HepG2 (cell line): Measurements from ENCODE around the gene STIP1. TPM values are rescaled to one million over a fixed set of nuclear protein-coding genes. Genes with fewer than 3 reads are reported as not detected.
A peak's percentile ranks its signal among the peaks of the same experiment; 100 is the strongest.

ENCODE experiments used
- CENPX ChIP-seq: sonication (generic); formaldehyde crosslinking; IDR thresholded peaks from 2 replicates; pipeline ENCODE4 v1.9.0; 2021; ENCODE audit warnings: mild to moderate bottlenecking, missing genetic modification reagents, moderate library complexity
- ETV6 ChIP-seq: sonication (generic); formaldehyde crosslinking; conservative IDR thresholded peaks from 2 replicates; pipeline ENCODE4 v1.4.0; 2020; ENCODE audit warnings: missing genetic modification reagents
- FOXA1 ChIP-seq, 2 experiments: fragments of 450-650 bp in 1 of 2; sonication (generic) in 1 of 2; formaldehyde crosslinking in 1 of 2; IDR thresholded peaks; 2 replicates each; pipeline versions ENCODE4 v1.4.0 to v1.6.1; 2016 to 2020; ENCODE audit warnings: missing genetic modification reagents in 1 of 2
- FOXO1 ChIP-seq: sonication (generic); formaldehyde crosslinking; IDR thresholded peaks from 2 replicates; pipeline ENCODE4 v1.4.0; 2020; ENCODE audit warnings: missing genetic modification reagents
- FUBP1 ChIP-seq: sonication (generic); formaldehyde crosslinking; IDR thresholded peaks from 2 replicates; pipeline ENCODE4 v1.5.1; 2020; ENCODE audit warnings: missing genetic modification reagents, mild to moderate bottlenecking, borderline replicate concordance
- ISX ChIP-seq: sonication (generic); formaldehyde crosslinking; conservative IDR thresholded peaks from 2 replicates; pipeline ENCODE4 v1.5.0; 2020; ENCODE audit warnings: missing genetic modification reagents
- MXD3 ChIP-seq: IDR thresholded peaks from 2 replicates; pipeline ENCODE4 v1.6.1; 2016; ENCODE audit warnings: mild to moderate bottlenecking, missing biosample characterization, missing genetic modification reagents
- MXI1 ChIP-seq: IDR thresholded peaks from 3 replicates; pipeline ENCODE4 v1.6.1; 2012; ENCODE audit warnings: low read depth, low read length, inconsistent platforms, borderline replicate concordance
- NFE2L1 ChIP-seq: sonication (generic); formaldehyde crosslinking; IDR thresholded peaks from 2 replicates; pipeline ENCODE4 v1.4.0; 2020; ENCODE audit warnings: missing genetic modification reagents, mild to moderate bottlenecking, borderline replicate concordance
- NRL ChIP-seq: sonication (generic); formaldehyde crosslinking; IDR thresholded peaks from 2 replicates; pipeline ENCODE4 v1.5.0; 2020; ENCODE audit warnings: missing genetic modification reagents, mild to moderate bottlenecking, moderate library complexity, borderline replicate concordance
- SOX5 ChIP-seq: IDR thresholded peaks from 2 replicates; pipeline ENCODE4 v1.6.1; 2016; ENCODE audit warnings: borderline replicate concordance
- SSRP1 ChIP-seq: IDR thresholded peaks from 2 replicates; pipeline ENCODE4 v1.6.1; 2016; ENCODE audit warnings: control low read depth
- TARDBP ChIP-seq: sonication (generic); formaldehyde crosslinking; IDR thresholded peaks from 2 replicates; pipeline ENCODE4 v1.8.0; 2022; ENCODE audit warnings: mild to moderate bottlenecking, missing genetic modification reagents
- ZFP82 ChIP-seq: sonication (generic); formaldehyde crosslinking; IDR thresholded peaks from 2 replicates; pipeline ENCODE4 v1.5.1; 2020; ENCODE audit warnings: mild to moderate bottlenecking, missing genetic modification reagents, borderline replicate concordance
- ZNF335 ChIP-seq: sonication (generic); formaldehyde crosslinking; IDR thresholded peaks from 2 replicates; pipeline ENCODE4 v1.4.0; 2020; ENCODE audit warnings: missing genetic modification reagents
- ZNF501 ChIP-seq: sonication (generic); formaldehyde crosslinking; IDR thresholded peaks from 2 replicates; pipeline ENCODE4 v1.5.1; 2020; ENCODE audit warnings: mild to moderate bottlenecking, moderate library complexity, missing genetic modification reagents
- ZNF552 ChIP-seq: sonication (generic); formaldehyde crosslinking; IDR thresholded peaks from 2 replicates; pipeline ENCODE4 v1.9.0; 2022; ENCODE audit warnings: missing genetic modification reagents, mild to moderate bottlenecking, borderline replicate concordance
- ZNF709 ChIP-seq: sonication (generic); formaldehyde crosslinking; IDR thresholded peaks from 2 replicates; pipeline ENCODE4 v1.5.0; 2020; ENCODE audit warnings: mild to moderate bottlenecking, missing genetic modification reagents
- ZNF788 ChIP-seq: sonication (generic); formaldehyde crosslinking; IDR thresholded peaks from 2 replicates; pipeline ENCODE4 v1.5.0; 2020; ENCODE audit warnings: mild to moderate bottlenecking, missing genetic modification reagents, borderline replicate concordance
- ZNF891 ChIP-seq: sonication (generic); formaldehyde crosslinking; IDR thresholded peaks from 2 replicates; pipeline ENCODE4 v1.5.0; 2020; ENCODE audit warnings: mild to moderate bottlenecking, missing genetic modification reagents
- ZSCAN29 ChIP-seq: sonication (generic); formaldehyde crosslinking; conservative IDR thresholded peaks from 2 replicates; pipeline ENCODE4 v1.4.0; 2020; ENCODE audit warnings: mild to moderate bottlenecking, missing genetic modification reagents
- polyA plus RNA-seq, 8 experiments: library from polyadenylated mRNA; depleted of rRNA in 3 of 8; stranded (reverse) in 7 of 8; unstranded in 1 of 8; fragments of >200 nt; fragmentation: Illumina TruSeq in 4 of 8; extraction: Trizol in 4 of 8; gene quantifications; 2 replicates each; pipeline versions ENCODE4 v1.2.1 to v1.2.3, GENCODE V29; 2011 to 2016; ENCODE audit warnings: low read depth in 4 of 8, missing spikeins in 1 of 8, mixed read lengths in 1 of 8; ENCODE audit not compliant: insufficient read depth in 1 of 8
- total RNA-seq, 5 experiments: library from RNA; depleted of rRNA; stranded (reverse); fragments of >200 nt; fragmentation: Illumina TruSeq; extraction: Trizol; gene quantifications; 2 replicates each; pipeline ENCODE4 v1.2.3, GENCODE V29; 2016; ENCODE audit warnings: low read depth in 1 of 5
- TF ChIP-seq, protein P1 (sequence below): sonication (generic); formaldehyde crosslinking; IDR thresholded peaks from 2 replicates; pipeline ENCODE4 v1.4.0; 2020; ENCODE audit warnings: missing genetic modification reagents
- TF ChIP-seq, protein P2 (sequence below): sonication (generic); formaldehyde crosslinking; IDR thresholded peaks from 2 replicates; pipeline ENCODE4 v1.4.0; 2020; ENCODE audit warnings: missing genetic modification reagents
- TF ChIP-seq, protein P3 (sequence below): sonication (generic); formaldehyde crosslinking; IDR thresholded peaks from 2 replicates; pipeline ENCODE4 v1.8.1; 2023; ENCODE audit warnings: mild to moderate bottlenecking, missing genetic modification reagents, borderline replicate concordance

STIP1 gene
- total and polyA plus RNA-seq, 2 of the 13 experiments (the other 11 are each of a cell fraction or from before 2014, with no cell fraction given) = 81.1 to 217 TPM

- TF ChIP-seq, protein P1, sequence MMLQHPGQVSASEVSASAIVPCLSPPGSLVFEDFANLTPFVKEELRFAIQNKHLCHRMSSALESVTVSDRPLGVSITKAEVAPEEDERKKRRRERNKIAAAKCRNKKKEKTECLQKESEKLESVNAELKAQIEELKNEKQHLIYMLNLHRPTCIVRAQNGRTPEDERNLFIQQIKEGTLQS (CRISPR knock-in tag) = peak; percentile 14; the same call in 1 of the 2 replicates
- TF ChIP-seq ZNF709 (CRISPR knock-in tag) = peak; percentile 95
- no peak for TF ChIP-seq FOXA1 (IDR thresholded peaks at IDR 0.05)
- 0 out of 2 replicates have a peak, but pooled peaks have one; percentile 5 for TF ChIP-seq FOXA1 (CRISPR knock-in tag; IDR thresholded peaks at IDR 0.05)
- no peak for TF ChIP-seq CENPX
- peak; percentile 94 for TF ChIP-seq ZNF501
- peak; percentile 97 for TF ChIP-seq ZNF788
- TF ChIP-seq ISX = no peak
- TF ChIP-seq, protein P2, sequence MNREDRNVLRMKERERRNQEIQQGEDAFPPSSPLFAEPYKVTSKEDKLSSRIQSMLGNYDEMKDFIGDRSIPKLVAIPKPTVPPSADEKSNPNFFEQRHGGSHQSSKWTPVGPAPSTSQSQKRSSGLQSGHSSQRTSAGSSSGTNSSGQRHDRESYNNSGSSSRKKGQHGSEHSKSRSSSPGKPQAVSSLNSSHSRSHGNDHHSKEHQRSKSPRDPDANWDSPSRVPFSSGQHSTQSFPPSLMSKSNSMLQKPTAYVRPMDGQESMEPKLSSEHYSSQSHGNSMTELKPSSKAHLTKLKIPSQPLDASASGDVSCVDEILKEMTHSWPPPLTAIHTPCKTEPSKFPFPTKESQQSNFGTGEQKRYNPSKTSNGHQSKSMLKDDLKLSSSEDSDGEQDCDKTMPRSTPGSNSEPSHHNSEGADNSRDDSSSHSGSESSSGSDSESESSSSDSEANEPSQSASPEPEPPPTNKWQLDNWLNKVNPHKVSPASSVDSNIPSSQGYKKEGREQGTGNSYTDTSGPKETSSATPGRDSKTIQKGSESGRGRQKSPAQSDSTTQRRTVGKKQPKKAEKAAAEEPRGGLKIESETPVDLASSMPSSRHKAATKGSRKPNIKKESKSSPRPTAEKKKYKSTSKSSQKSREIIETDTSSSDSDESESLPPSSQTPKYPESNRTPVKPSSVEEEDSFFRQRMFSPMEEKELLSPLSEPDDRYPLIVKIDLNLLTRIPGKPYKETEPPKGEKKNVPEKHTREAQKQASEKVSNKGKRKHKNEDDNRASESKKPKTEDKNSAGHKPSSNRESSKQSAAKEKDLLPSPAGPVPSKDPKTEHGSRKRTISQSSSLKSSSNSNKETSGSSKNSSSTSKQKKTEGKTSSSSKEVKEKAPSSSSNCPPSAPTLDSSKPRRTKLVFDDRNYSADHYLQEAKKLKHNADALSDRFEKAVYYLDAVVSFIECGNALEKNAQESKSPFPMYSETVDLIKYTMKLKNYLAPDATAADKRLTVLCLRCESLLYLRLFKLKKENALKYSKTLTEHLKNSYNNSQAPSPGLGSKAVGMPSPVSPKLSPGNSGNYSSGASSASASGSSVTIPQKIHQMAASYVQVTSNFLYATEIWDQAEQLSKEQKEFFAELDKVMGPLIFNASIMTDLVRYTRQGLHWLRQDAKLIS (CRISPR knock-in tag) = no peak
- TF ChIP-seq MXD3 (CRISPR knock-in tag) = peak; percentile 97
- peak; percentile 64; the same call in 1 of the 3 replicates for TF ChIP-seq MXI1
- TF ChIP-seq ZSCAN29 (CRISPR knock-in tag) = peak; percentile 64
- peak; percentile 66; the same call in 1 of the 2 replicates for TF ChIP-seq ZNF335 (CRISPR knock-in tag)
- peak; percentile 87; the same call in 1 of the 2 replicates for TF ChIP-seq TARDBP (CRISPR knock-in tag)
- TF ChIP-seq FOXO1 (CRISPR knock-in tag) = peak; percentile 58
- TF ChIP-seq, protein P3, sequence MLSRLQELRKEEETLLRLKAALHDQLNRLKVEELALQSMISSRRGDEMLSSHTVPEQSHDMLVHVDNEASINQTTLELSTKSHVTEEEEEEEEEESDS (CRISPR knock-in tag) = peak; percentile 88; the same call in 1 of the 2 replicates
- TF ChIP-seq ZNF552 (CRISPR knock-in tag) = peak; percentile 93
- TF ChIP-seq ETV6 (CRISPR knock-in tag) = peak; percentile 86; the same call in 1 of the 2 replicates
- TF ChIP-seq SSRP1 (CRISPR knock-in tag) = no peak
- TF ChIP-seq NRL (CRISPR knock-in tag) = peak; percentile 99
- no peak for TF ChIP-seq SOX5 (CRISPR knock-in tag)
- TF ChIP-seq ZNF891 (CRISPR knock-in tag) = peak; percentile 98
- 0 out of 2 replicates have a peak, but pooled peaks have one; percentile 79 for TF ChIP-seq FUBP1 (CRISPR knock-in tag)
- TF ChIP-seq NFE2L1 = peak; percentile 95; the same call in 1 of the 2 replicates
- peak; percentile 98 for TF ChIP-seq ZFP82
Measured at GRCh38 chr11:64185175-64185692, 737 bp upstream of the STIP1 start (continued).
